Measurements from ENCODE around the gene BTG4.

The BTG4 gene

GRCh38 chr11:111447931-111448330 lies 64.3 kb downstream of the BTG4 start:
- TF ChIP-seq TCF12 (IDR thresholded peaks at IDR 0.05; ENCODE audit: low read depth) (no peak), ZBTB7A (IDR thresholded peaks at IDR 0.05; ENCODE audit: low read depth) (no peak)

GRCh38 chr11:111447112-111447471 lies 65.1 kb downstream of the BTG4 start:
- no peak for TF ChIP-seq EP300 (IDR thresholded peaks at IDR 0.05; ENCODE audit: borderline replicate concordance)
- TF ChIP-seq EGR1 (IDR thresholded peaks at IDR 0.05): no peak
- TF ChIP-seq TCF12 (IDR thresholded peaks at IDR 0.05; ENCODE audit: low read depth): no peak
- TF ChIP-seq CREB1 (IDR thresholded peaks at IDR 0.05; ENCODE audit: low read depth): no peak
- TF ChIP-seq USF1 (IDR thresholded peaks at IDR 0.05): no peak
- TF ChIP-seq FOXM1 (IDR thresholded peaks at IDR 0.05; ENCODE audit: borderline replicate concordance, low read depth): no peak
- TF ChIP-seq TAF1 (IDR thresholded peaks at IDR 0.05; ENCODE audit: low read depth): no peak
- TF ChIP-seq YY1 (IDR thresholded peaks at IDR 0.05; ENCODE audit: low read depth): no peak
- no peak for TF ChIP-seq REST (IDR thresholded peaks at IDR 0.05; ENCODE audit: low read depth)
- no peak for TF ChIP-seq CEBPB (IDR thresholded peaks at IDR 0.05)
- no peak for TF ChIP-seq NFIC (IDR thresholded peaks at IDR 0.05)
- TF ChIP-seq RAD21 (IDR thresholded peaks at IDR 0.05; ENCODE audit: low read depth): no peak
- TF ChIP-seq MAX (IDR thresholded peaks at IDR 0.05): no peak
- TF ChIP-seq TEAD4 (IDR thresholded peaks at IDR 0.05): no peak

- TF ChIP-seq YY1 (IDR thresholded peaks at IDR 0.05; ENCODE audit: low read depth) (no peak), REST (IDR thresholded peaks at IDR 0.05; ENCODE audit: low read depth) (no peak), CEBPB (IDR thresholded peaks at IDR 0.05) (no peak), RAD21 (IDR thresholded peaks at IDR 0.05; ENCODE audit: low read depth) (peak; percentile 97)
Observed at GRCh38 chr11:111446404-111447111, 65.6 kb downstream of the BTG4 start.

- TF ChIP-seq USF1 (IDR thresholded peaks at IDR 0.05) (no peak), CEBPB (IDR thresholded peaks at IDR 0.05) (no peak), TAF1 (IDR thresholded peaks at IDR 0.05; ENCODE audit: low read depth) (no peak), REST (IDR thresholded peaks at IDR 0.05; ENCODE audit: low read depth) (no peak), ZBTB7A (IDR thresholded peaks at IDR 0.05; ENCODE audit: low read depth) (no peak), EGR1 (IDR thresholded peaks at IDR 0.05) (no peak), RAD21 (IDR thresholded peaks at IDR 0.05; ENCODE audit: low read depth) (no peak), FOXM1 (IDR thresholded peaks at IDR 0.05; ENCODE audit: borderline replicate concordance, low read depth) (no peak), TCF12 (IDR thresholded peaks at IDR 0.05; ENCODE audit: low read depth) (no peak), MAX (IDR thresholded peaks at IDR 0.05) (no peak)
Observed at GRCh38 chr11:111445586-111445985, 66.6 kb downstream of the BTG4 start.
